Vagina (tissue), 2 donors: Measurements from ENCODE around the gene SLC9B1.

Experiments used
- CTCF ChIP-seq, 3 experiments: fragments of 450-650 bp in 2 of 3; fragments of 200-600 bp in 1 of 3; sonication (generic) in 1 of 3; IDR thresholded peaks; one replicate each; pipeline ENCODE4 v1.5.1; 2017 to 2019; ENCODE audit warnings: antibody characterized with exemption in 3 of 3, mild to moderate bottlenecking in 2 of 3, moderate library complexity in 2 of 3
- POLR2A ChIP-seq, 2 donors: fragments of 450-650 bp; IDR thresholded peaks; one replicate each; pipeline ENCODE4 v1.6.1; 2017; ENCODE audit warnings: antibody characterized with exemption in 2 of 2, mild to moderate bottlenecking in 2 of 2, moderate library complexity in 2 of 2
- POLR2AphosphoS5 ChIP-seq, 2 donors: sonication (generic); formaldehyde crosslinking; IDR thresholded peaks; one replicate each; pipeline ENCODE4 v1.9.0; 2017; ENCODE audit warnings: antibody characterized with exemption in 2 of 2, mild to moderate bottlenecking in 2 of 2, low read depth in 1 of 2; ENCODE audit not compliant: insufficient read depth in 1 of 2

GRCh38 chr4:103002551-103002950 is 17.0 kb downstream of the SLC9B1 start:
- TF ChIP-seq POLR2A (IDR thresholded peaks at IDR 0.05) (no peak), CTCF (IDR thresholded peaks at IDR 0.05) (no peak), POLR2AphosphoS5 (IDR thresholded peaks at IDR 0.05; ENCODE audit: insufficient read depth in 1 of 2, low read depth in 1 of 2) (no peak)
